Adrenal gland (tissue), 12 donors: ENCODE measurements around the gene MAN1A1. TPM values are rescaled to one million over a fixed set of nuclear protein-coding genes. Genes with fewer than 3 reads are reported as not detected.

Experiments
- DNase-seq, 7 donors: peaks; one replicate each; pipeline ENCODE4 v3.0.0-alpha.2; 2019 to 2020
- H3K27ac ChIP-seq, 5 donors: fragments of 200-600 bp; sonication (generic) in 4 of 5; 1 replicate in 3 of 5; 2 replicates in 2 of 5; pipeline versions ENCODE4 v1.5.1 to v1.8.0; 2016 to 2020; ENCODE audit warnings: mild to moderate bottlenecking in 1 of 5
- H3K27me3 ChIP-seq: fragments of 200-600 bp; 2 replicates; pipeline ENCODE4 v1.8.0; 2021
- H3K36me3 ChIP-seq, 2 donors: fragments of 200-600 bp; replicated peaks in 1 of 2; 1 replicate in 1 of 2; 2 replicates in 1 of 2; pipeline versions ENCODE4 v1.5.1 to v1.8.0; 2018 to 2022
- H3K4me1 ChIP-seq, 2 donors: fragments of 200-600 bp; replicated peaks in 1 of 2; 1 replicate in 1 of 2; 2 replicates in 1 of 2; pipeline versions ENCODE4 v1.5.1 to v1.8.0; 2018 to 2021
- H3K4me3 ChIP-seq, 4 donors: fragments of 200-600 bp; sonication (generic) in 3 of 4; one replicate each; pipeline ENCODE4 v1.5.1; 2016 to 2018
- H3K9me3 ChIP-seq, 3 donors: fragments of 200-600 bp; sonication (generic) in 1 of 3; replicated peaks in 1 of 3; 1 replicate in 2 of 3; 2 replicates in 1 of 3; pipeline versions ENCODE4 v1.5.1 to v1.8.0; 2016 to 2021
- CTCF ChIP-seq, 6 experiments: fragments of 450-650 bp in 4 of 6; fragments of 200-600 bp in 2 of 6; sonication (generic) in 1 of 6; IDR thresholded peaks; 1 replicate in 5 of 6; 2 replicates in 1 of 6; pipeline versions ENCODE4 v1.5.1 to v1.8.0; 2016 to 2021; ENCODE audit warnings: antibody characterized with exemption in 6 of 6, mild to moderate bottlenecking in 2 of 6, moderate library complexity in 1 of 6
- POLR2A ChIP-seq, 2 donors: fragments of 450-650 bp; IDR thresholded peaks; one replicate each; pipeline ENCODE4 v1.6.1; 2017; ENCODE audit warnings: antibody characterized with exemption in 2 of 2, mild to moderate bottlenecking in 2 of 2, moderate library complexity in 1 of 2
- WGBS, 4 donors: extraction: QIAGEN DNeasy Blood & Tissue Kit in 2 of 4; methylation state at CpG; one replicate each; pipeline versions ENCODE4 v1.1.5 to v1.1.7; 2013 to 2017; 5-methylcytosine and 5-hydroxymethylcytosine counted together
- intact Hi-C, 2 donors: fragments of 100-400 bp; cut with DNase I; formaldehyde crosslinking; loops; one replicate each; pipeline versions ENCODE4 v1.14.1 to v1.15.0; 2022 to 2023
- polyA plus RNA-seq, 3 donors: library from polyadenylated mRNA; stranded (reverse); fragments of 200-250 nt in 2 of 3; fragments of 350-450 nt in 1 of 3; fragmentation: Illumina TruSeq in 1 of 3; extraction: RNeasy Lipid Tissue Mini Kit (QIAGEN cat#74804) in 1 of 3; gene quantifications; one replicate each; pipeline ENCODE4 v1.2.3, GENCODE V29; 2013 to 2014
- total RNA-seq, 9 donors: library from RNA; depleted of rRNA in 4 of 9; stranded (reverse); fragments of >200 nt in 4 of 9; fragments of 120-200 nt in 1 of 9; fragmentation: NEBNext Ultra II Directional in 1 of 9; extraction: Animal tissue kit (Norgen Biotek cat#: 25700) in 1 of 9; gene quantifications; one replicate each; pipeline versions ENCODE4 v1.1.0 to v1.2.4, GENCODE V29; 2013 to 2023
- donor health status: healthy with polysubstance abuse.
- donor health status: Bipolar disorder and iron deficiency.
- donor health status: DM: yes; HTN: yes; CAD: no.
- donor health status: DM: no; HTN: no; CAD: no.
- donor health status: DM: no; HTN: no; CAD: no.
- donor health status: DM: yes; HTN: yes; CAD: no.

The MAN1A1 gene
- total and polyA plus RNA-seq, 12 donors: 11.1 to 178 (median 108) TPM

DNA sequence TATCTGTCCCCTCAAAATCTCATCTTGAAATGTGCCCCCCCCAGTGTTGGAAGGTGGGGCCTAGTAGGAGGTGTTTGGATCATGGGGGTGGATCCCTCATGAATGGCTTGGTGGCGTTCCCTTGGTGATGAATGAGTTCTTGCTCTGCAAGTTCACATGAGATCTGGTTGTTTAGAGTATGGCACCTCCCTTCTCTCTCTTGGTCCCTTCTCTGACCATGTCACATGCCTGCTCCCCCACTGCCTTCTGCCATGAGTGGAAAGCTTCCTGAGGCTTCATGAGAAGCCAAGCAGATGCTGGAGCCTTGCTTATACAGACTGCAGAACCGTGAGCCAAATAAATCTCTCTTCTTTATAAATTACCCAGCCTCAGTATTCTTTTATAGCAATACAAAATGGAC lies 70.9 kb downstream of the MAN1A1 start:
- Histone ChIP-seq H3K9me3 (no peaks in the 10 kb centered on the region), H3K27me3 (no peaks in the 10 kb centered on the region), H3K36me3 (no peaks in the 10 kb centered on the region), H3K27ac (no peak overlapping the region), H3K4me3 (no peak overlapping the region), H3K4me1 (peaks cover 5 to 14% of the 10 kb centered on the region in 2 donors)
- no peak for TF ChIP-seq POLR2A (IDR thresholded peaks at IDR 0.05)
- TF ChIP-seq CTCF (IDR thresholded peaks at IDR 0.05): no peak
- 89 to 98% (median 95%) methylated on average over 2 of the region's 2 CpGs for WGBS, 4 donors
- intact Hi-C loops: no loop called here
- no peak for DNase-seq

DNA sequence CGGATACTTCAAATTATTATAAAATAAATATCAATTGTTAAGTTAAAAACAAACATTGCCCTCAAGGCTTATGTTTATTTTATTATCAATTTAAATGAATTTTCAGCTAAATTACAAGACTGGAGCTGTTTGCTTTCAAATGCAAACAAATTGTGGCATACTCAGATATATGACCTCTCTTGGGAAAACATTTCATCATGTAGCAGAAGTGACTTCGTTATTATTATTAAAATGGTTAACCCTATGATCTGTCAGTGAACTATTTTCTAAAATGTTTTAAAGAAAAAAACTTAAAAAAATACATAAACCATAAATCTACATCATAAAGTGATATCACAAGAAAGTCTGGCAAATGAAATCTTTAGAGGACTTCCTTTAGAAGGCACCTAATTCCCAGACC lies 72.5 kb downstream of the MAN1A1 start:
- Histone ChIP-seq H3K4me1 (peaks cover 7 to 14% of the 10 kb centered on the region in 2 donors), H3K4me3 (no peak overlapping the region), H3K9me3 (no peaks in the 10 kb centered on the region), H3K27ac (no peak overlapping the region), H3K27me3 (no peaks in the 10 kb centered on the region), H3K36me3 (no peaks in the 10 kb centered on the region)
- no peak for DNase-seq
- intact Hi-C loops: no loop called here
- 75 to 80% (median 77%) methylated on average over 2 of the region's 2 CpGs for WGBS, 4 donors
- TF ChIP-seq POLR2A (IDR thresholded peaks at IDR 0.05) (no peak), CTCF (IDR thresholded peaks at IDR 0.05) (no peak)

DNA sequence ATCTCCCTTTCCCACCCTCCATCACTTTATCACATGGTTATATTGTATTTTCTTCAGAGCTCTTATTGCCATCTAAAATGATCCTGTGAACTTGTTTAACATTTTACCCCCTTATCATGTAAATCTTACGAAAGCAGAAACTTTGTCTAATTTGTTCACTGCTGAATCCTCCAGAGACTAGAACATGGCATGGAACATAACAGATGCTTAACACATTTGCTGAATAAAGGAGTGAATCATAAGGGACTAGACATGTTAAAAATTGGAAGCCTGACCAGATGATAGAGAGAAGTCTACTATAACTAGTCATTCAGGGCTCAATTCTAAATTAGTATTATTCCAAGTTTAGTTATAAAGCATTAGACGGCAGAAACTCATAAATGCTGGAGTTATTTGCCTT lies 73.3 kb downstream of the MAN1A1 start:
- 79 to 94% (median 93%) methylated on average over 2 of the region's 2 CpGs for WGBS, 4 donors
- no peaks in the 10 kb centered on the region for H3K9me3 ChIP-seq
- no peaks in the 10 kb centered on the region for H3K27me3 ChIP-seq
- H3K4me3 ChIP-seq: no peak overlapping the region
- DNase-seq: no peak
- TF ChIP-seq POLR2A (IDR thresholded peaks at IDR 0.05): no peak
- no peak for TF ChIP-seq CTCF (IDR thresholded peaks at IDR 0.05)
- H3K4me1 ChIP-seq: peaks cover 7 to 12% of the 10 kb centered on the region in 2 donors
- intact Hi-C loops: no loop called here
- H3K36me3 ChIP-seq: no peaks in the 10 kb centered on the region
- no peak overlapping the region for H3K27ac ChIP-seq

DNA sequence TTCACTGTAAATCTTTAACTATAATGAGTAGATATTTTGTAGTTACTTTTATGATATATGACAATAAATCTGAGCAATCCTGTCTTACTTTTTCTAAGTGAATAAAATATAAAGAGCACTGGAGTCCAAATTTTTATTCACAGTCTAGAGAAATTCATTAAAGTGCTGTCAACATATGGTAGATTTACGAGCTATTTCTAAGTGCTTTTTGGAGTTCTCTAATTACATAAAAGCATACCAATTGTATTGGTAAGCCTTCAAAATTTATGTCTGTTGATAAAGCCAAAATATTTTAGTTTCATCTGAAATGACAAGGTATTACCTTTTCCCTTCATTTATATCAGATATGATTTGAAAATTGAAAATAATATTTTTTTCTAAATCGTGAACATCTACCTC lies 75.4 kb downstream of the MAN1A1 start:
- WGBS, 4 donors: 82 to 86% (median 84%) methylated on average over 2 of the region's 2 CpGs
- no peak for DNase-seq

More for the DNA sequence above, 75.4 kb downstream of the MAN1A1 start:
- Histone ChIP-seq H3K36me3 (no peaks in the 10 kb centered on the region), H3K27me3 (no peaks in the 10 kb centered on the region), H3K9me3 (peaks cover 0 to 6% (median 0%) of the 10 kb centered on the region in 3 donors), H3K27ac (no peak overlapping the region), H3K4me3 (no peak overlapping the region), H3K4me1 (peaks cover 0 to 7% of the 10 kb centered on the region in 2 donors)
- no peak for TF ChIP-seq CTCF (IDR thresholded peaks at IDR 0.05)
- no peak for TF ChIP-seq POLR2A (IDR thresholded peaks at IDR 0.05)
- intact Hi-C loops: no loop called here
